Liver (tissue), 9 donors: Measurements from ENCODE around the gene RSRC1. TPM values are rescaled to one million over a fixed set of nuclear protein-coding genes. Genes with fewer than 3 reads are reported as not detected.

Experiments used
- DNase-seq: peaks from one replicate; pipeline ENCODE4 v3.0.0-alpha.2; 2017; ENCODE audit warnings: low spot score
- H3K27ac ChIP-seq, 2 donors: one replicate each; pipeline ENCODE4 v1.7.0; 2013; ENCODE audit warnings: inconsistent platforms in 2 of 2, low read length in 2 of 2, control low read depth in 1 of 2, low read depth in 1 of 2, mild to moderate bottlenecking in 1 of 2
- H3K27me3 ChIP-seq, 4 donors: one replicate each; pipeline versions ENCODE4 v1.6.1 to v1.7.0; 2013; ENCODE audit warnings: low read length in 3 of 4, inconsistent platforms in 1 of 4, mild to moderate bottlenecking in 1 of 4, moderate library complexity in 1 of 4; ENCODE audit not compliant: control insufficient read depth in 4 of 4, insufficient read depth in 4 of 4
- H3K36me3 ChIP-seq, 4 donors: one replicate each; pipeline versions ENCODE4 v1.6.1 to v1.7.0; 2013; ENCODE audit warnings: low read length in 3 of 4, mild to moderate bottlenecking in 3 of 4, low read depth in 1 of 4, moderate library complexity in 1 of 4; ENCODE audit not compliant: control insufficient read depth in 4 of 4, insufficient read depth in 3 of 4
- H3K4me1 ChIP-seq, 4 donors: one replicate each; pipeline versions ENCODE4 v1.6.1 to v1.7.0; 2013; ENCODE audit warnings: low read length in 3 of 4, mild to moderate bottlenecking in 3 of 4, moderate library complexity in 1 of 4; ENCODE audit not compliant: control insufficient read depth in 4 of 4, insufficient read depth in 4 of 4
- H3K4me3 ChIP-seq, 3 donors: one replicate each; pipeline versions ENCODE4 v1.6.1 to v1.7.0; 2013; ENCODE audit warnings: low read length in 3 of 3, control low read depth in 1 of 3, low read depth in 1 of 3, mild to moderate bottlenecking in 1 of 3
- H3K9ac ChIP-seq, 2 donors: one replicate each; pipeline ENCODE4 v1.7.0; 2013; ENCODE audit warnings: low read length in 2 of 2, mild to moderate bottlenecking in 2 of 2, moderate library complexity in 2 of 2, control low read depth in 1 of 2, low read depth in 1 of 2
- H3K9me3 ChIP-seq, 4 donors: one replicate each; pipeline versions ENCODE4 v1.6.1 to v1.7.0; 2013; ENCODE audit warnings: low read length in 3 of 4; ENCODE audit not compliant: control insufficient read depth in 4 of 4
- EGR1 ChIP-seq, 2 donors: IDR thresholded peaks; 2 replicates each; pipeline ENCODE4 v1.6.1; 2016 to 2018; ENCODE audit warnings: antibody characterized with exemption in 2 of 2, low read depth in 2 of 2
- GABPA ChIP-seq, 2 donors: IDR thresholded peaks in 1 of 2; conservative IDR thresholded peaks in 1 of 2; 2 replicates each; pipeline ENCODE4 v1.6.1; 2016; ENCODE audit warnings: antibody characterized with exemption in 2 of 2, mild to moderate bottlenecking in 1 of 2, moderate library complexity in 1 of 2
- HNF4A ChIP-seq, 2 donors: conservative IDR thresholded peaks; 2 replicates each; pipeline ENCODE4 v1.6.1; 2016; ENCODE audit warnings: antibody characterized with exemption in 2 of 2, mild to moderate bottlenecking in 2 of 2
- HNF4G ChIP-seq: IDR thresholded peaks from 2 replicates; pipeline ENCODE4 v1.6.1; 2016; ENCODE audit warnings: antibody characterized with exemption
- JUND ChIP-seq, 2 donors: IDR thresholded peaks; 2 replicates each; pipeline ENCODE4 v1.6.1; 2016; ENCODE audit warnings: antibody characterized with exemption in 2 of 2
- NR2F2 ChIP-seq: IDR thresholded peaks from 2 replicates; pipeline ENCODE4 v1.6.1; 2016; ENCODE audit warnings: antibody characterized with exemption
- TAF1 ChIP-seq: conservative IDR thresholded peaks from 2 replicates; pipeline ENCODE4 v1.6.1; 2016; ENCODE audit warnings: antibody characterized with exemption, mild to moderate bottlenecking
- YY1 ChIP-seq: IDR thresholded peaks from 2 replicates; pipeline ENCODE4 v1.6.1; 2016; ENCODE audit warnings: antibody characterized with exemption, mild to moderate bottlenecking
- WGBS: extraction: QIAGEN DNeasy Blood & Tissue Kit; methylation state at CpG from one replicate; pipeline ENCODE4 v1.1.7; 2013; 5-methylcytosine and 5-hydroxymethylcytosine counted together
- polyA plus RNA-seq, 2 donors: library from polyadenylated mRNA; stranded (reverse) in 1 of 2; unstranded in 1 of 2; fragments of 200-250 nt in 1 of 2; fragments of >200 nt in 1 of 2; fragmentation: Nextera tagmentation in 1 of 2; extraction: Ambion mirVana in 1 of 2; gene quantifications; one replicate each; pipeline versions ENCODE4 v1.2.1 to v1.2.3, GENCODE V29; 2013 to 2015
- total RNA-seq, 2 donors: library from RNA; depleted of rRNA; stranded (reverse); fragments of >200 nt; gene quantifications; one replicate each; pipeline ENCODE4 v1.2.3, GENCODE V29; 2014
- TF ChIP-seq, protein P1 (sequence below): IDR thresholded peaks from 2 replicates; pipeline ENCODE4 v1.6.1; 2016; ENCODE audit warnings: antibody characterized with exemption
- TF ChIP-seq, protein P2 (sequence below): IDR thresholded peaks from 2 replicates; pipeline ENCODE4 v1.6.1; 2016; ENCODE audit warnings: antibody characterized with exemption, mild to moderate bottlenecking
- TF ChIP-seq, protein P3 (sequence below): IDR thresholded peaks from 2 replicates; pipeline ENCODE4 v1.6.1; 2016; ENCODE audit warnings: antibody characterized with exemption
- donor health status: healthy.
- donor health status: healthy.
- donor health status: healthy.
- donor health status: healthy.
- donor health status: healthy.

The RSRC1 gene
- total and polyA plus RNA-seq, 4 donors, result 7.2 to 30.3 (median 20.7) TPM

DNA sequence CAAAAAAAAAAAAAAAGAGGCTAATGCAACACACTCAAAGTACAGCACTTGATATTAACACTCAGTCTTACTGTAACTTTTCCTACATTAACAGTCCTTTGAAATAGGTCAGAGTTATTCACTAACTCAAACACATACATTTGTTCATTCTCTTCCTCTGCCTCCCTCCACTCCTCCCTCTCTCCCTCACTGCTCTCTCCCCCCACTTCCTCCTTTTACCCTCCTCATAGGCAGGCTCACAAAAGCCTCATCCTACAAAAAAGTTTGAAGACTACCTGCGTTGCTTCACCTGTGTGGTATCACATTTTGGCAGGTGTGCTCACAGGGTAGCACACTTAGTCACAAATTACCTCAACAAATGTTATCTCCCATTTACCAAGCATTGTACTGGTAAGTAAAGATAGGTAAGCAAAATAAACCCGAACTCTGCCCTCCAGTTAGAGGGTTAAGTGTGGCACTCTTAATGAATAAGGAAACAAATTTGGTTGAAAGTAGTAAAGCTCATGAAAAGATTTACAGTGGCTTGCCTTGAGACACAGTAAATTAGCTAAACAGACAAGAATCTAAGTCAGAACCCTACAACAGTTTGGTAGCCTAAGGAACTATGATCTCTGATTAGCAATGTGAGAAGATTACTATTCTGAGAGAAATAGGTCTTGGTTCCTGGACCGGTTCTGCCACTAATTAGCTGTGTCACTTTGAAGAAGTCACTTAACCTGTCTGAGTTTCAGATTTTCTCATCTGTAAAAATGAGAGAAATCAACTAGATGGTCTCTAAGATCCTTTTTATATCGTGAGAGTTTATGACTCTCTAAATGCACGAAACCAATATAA, 310.1 kb downstream of the RSRC1 start (continued):
- TF ChIP-seq, protein P1, sequence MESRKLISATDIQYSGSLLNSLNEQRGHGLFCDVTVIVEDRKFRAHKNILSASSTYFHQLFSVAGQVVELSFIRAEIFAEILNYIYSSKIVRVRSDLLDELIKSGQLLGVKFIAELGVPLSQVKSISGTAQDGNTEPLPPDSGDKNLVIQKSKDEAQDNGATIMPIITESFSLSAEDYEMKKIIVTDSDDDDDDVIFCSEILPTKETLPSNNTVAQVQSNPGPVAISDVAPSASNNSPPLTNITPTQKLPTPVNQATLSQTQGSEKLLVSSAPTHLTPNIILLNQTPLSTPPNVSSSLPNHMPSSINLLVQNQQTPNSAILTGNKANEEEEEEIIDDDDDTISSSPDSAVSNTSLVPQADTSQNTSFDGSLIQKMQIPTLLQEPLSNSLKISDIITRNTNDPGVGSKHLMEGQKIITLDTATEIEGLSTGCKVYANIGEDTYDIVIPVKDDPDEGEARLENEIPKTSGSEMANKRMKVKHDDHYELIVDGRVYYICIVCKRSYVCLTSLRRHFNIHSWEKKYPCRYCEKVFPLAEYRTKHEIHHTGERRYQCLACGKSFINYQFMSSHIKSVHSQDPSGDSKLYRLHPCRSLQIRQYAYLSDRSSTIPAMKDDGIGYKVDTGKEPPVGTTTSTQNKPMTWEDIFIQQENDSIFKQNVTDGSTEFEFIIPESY, result no peak
- TF ChIP-seq TAF1 (no peak), NR2F2 (no peak), GABPA (IDR thresholded peaks at IDR 0.05 in 1 of 2, conservative IDR thresholded peaks at IDR 0.05 in 1 of 2) (no peak), EGR1 (IDR thresholded peaks at IDR 0.05; ENCODE audit: low read depth in 2 of 2) (no peak), JUND (IDR thresholded peaks at IDR 0.05) (no peak), HNF4A (conservative IDR thresholded peaks at IDR 0.05) (no peak)

DNA sequence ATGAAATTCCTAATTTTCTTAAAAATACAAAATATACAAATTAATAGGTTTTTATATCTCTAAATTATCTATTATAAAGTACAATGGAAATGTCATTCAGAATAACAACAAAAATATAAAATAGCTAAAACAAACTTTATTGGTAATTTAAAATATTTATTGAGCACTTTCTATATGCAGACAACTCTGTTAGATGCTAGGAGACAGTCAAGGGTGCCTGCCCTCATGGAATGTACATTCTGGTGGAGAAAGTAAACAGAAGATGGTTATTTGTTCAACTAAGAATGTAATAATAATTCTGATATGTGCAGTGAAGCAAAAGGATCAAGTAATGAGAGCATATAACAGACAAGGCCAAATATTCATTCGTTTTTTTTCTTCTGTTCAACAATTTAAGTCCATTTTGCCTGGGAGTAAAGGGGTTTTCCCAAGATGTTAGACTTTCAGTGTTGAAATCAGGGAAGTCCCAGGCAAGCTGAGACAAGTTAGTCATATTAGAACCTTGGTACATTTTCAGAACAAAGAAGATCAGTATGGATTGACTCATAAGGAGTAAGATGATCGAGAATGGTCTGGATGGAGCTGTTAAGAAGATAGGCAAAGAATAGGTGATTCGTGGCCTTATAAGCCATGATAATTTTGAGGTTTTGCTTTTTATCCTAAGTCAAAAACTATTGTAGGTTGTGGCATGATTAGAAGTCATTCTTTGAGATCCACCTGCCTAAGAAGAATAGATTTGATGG, 310.9 kb downstream of the RSRC1 start:
- Histone ChIP-seq H3K36me3 (no peaks in the 10 kb centered on the region), H3K27ac (no peak overlapping the region), H3K27me3 (no peaks in the 10 kb centered on the region), H3K4me3 (no peak overlapping the region), H3K9ac (no peak overlapping the region), H3K4me1 (no peaks in the 10 kb centered on the region), H3K9me3 (no peaks in the 10 kb centered on the region)
- DNase-seq, result no peak
- TF ChIP-seq YY1, result no peak
- TF ChIP-seq, protein P2, sequence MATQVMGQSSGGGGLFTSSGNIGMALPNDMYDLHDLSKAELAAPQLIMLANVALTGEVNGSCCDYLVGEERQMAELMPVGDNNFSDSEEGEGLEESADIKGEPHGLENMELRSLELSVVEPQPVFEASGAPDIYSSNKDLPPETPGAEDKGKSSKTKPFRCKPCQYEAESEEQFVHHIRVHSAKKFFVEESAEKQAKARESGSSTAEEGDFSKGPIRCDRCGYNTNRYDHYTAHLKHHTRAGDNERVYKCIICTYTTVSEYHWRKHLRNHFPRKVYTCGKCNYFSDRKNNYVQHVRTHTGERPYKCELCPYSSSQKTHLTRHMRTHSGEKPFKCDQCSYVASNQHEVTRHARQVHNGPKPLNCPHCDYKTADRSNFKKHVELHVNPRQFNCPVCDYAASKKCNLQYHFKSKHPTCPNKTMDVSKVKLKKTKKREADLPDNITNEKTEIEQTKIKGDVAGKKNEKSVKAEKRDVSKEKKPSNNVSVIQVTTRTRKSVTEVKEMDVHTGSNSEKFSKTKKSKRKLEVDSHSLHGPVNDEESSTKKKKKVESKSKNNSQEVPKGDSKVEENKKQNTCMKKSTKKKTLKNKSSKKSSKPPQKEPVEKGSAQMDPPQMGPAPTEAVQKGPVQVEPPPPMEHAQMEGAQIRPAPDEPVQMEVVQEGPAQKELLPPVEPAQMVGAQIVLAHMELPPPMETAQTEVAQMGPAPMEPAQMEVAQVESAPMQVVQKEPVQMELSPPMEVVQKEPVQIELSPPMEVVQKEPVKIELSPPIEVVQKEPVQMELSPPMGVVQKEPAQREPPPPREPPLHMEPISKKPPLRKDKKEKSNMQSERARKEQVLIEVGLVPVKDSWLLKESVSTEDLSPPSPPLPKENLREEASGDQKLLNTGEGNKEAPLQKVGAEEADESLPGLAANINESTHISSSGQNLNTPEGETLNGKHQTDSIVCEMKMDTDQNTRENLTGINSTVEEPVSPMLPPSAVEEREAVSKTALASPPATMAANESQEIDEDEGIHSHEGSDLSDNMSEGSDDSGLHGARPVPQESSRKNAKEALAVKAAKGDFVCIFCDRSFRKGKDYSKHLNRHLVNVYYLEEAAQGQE, result no peak
- 87% methylated on average over 3 of the region's 3 CpGs for WGBS

DNA sequence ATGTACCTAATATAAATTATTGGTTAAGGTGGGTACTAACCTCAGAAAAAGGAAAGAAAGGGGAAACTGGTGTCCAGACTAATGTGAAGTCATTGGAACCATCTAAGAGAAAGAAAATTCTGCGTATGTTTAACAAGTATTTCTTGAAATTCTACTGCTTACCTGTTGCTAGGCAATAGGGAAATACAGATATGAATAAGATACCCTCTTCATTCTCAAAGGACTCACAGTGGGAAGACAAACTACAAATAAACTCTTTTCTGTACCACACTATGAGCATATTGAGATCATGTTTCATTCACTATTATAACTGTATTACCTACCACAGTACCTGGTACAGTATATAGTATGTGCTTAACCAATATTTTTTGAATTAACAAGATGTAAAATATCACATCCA, 320.6 kb downstream of the RSRC1 start:
- Histone ChIP-seq H3K9ac (no peak overlapping the region), H3K27me3 (no peaks in the 10 kb centered on the region), H3K4me1 (peaks cover 0 to 7% (median 5%) of the 10 kb centered on the region in 4 donors), H3K27ac (no peak overlapping the region), H3K36me3 (no peaks in the 10 kb centered on the region), H3K9me3 (no peaks in the 10 kb centered on the region), H3K4me3 (no peak overlapping the region)
- no peak for DNase-seq
- TF ChIP-seq, protein P3, sequence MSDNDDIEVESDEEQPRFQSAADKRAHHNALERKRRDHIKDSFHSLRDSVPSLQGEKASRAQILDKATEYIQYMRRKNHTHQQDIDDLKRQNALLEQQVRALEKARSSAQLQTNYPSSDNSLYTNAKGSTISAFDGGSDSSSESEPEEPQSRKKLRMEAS, result no peak
- no peak for TF ChIP-seq HNF4G
- 100% methylated on average over 1 of the region's 1 CpG for WGBS
